ENCODE results near the gene TAS1R3.
A peak's percentile ranks its signal among the peaks of the same experiment; 100 is the strongest.

TAS1R3 gene

DNA sequence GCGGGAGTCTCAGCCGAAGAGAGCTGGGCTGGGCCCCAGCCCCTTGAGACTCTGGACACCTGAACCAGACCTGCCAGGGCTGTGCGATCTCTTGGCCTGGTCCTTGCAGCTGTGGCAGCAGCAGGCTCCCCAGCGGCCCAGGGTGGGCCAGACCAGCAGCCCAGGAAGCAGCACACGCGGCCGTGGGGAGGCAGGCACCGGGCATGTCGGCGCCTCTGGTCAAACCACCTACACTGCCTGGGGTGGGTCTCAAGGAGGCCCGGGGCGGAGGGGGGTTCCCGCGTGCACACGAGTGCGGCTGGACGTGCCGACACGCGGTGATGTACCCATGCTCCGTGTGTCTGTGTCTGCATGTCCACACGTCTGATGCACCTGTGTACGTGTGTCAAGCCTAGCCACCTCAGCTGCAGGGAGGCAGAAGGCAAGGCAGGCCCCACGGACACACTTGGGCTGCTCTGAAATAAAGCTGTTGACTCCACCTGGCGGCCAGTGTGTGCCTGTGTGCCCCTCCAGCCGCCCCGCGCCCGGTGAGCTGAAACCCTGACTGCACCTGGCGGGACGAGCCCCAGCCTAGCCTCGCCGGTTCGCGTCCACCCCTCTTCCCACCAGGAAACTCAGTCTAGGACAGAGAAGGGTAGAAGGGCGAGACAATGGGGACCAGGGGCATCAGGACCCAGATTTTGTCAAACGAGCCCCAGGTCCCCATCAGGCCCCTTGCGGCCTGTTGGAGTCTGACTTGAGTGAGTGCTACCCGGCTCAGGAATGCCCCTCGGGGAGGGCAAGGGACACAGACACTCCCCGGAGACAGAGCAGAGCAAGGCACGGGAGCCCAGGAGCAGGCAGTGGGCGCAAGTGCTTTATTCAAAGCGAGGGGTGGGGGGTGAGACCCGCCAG lies 39.3 kb upstream of the TAS1R3 start:
- peaks cover 2% of the 10 kb centered on the region for H3K9me3 Mint-ChIP-seq
- no peak overlapping the region for H3K4me3 Mint-ChIP-seq
- no peaks in the 10 kb centered on the region for H3K27me3 Mint-ChIP-seq
- CTCF ChIA-PET, result interaction anchor here (0.6 to 2.8 kb wide), 10 partner anchors 8 to 309 kb away, joined by 3 to 49 read pairs (median 4); no protein-coding TSS in a partner anchor
- H3K27ac Mint-ChIP-seq, result no peak overlapping the region
- H3K4me1 Mint-ChIP-seq, result no peaks in the 10 kb centered on the region
- peaks cover 3% of the 10 kb centered on the region for H3K36me3 Mint-ChIP-seq
- peak; percentile 79 for DNase-seq

GRCh38 chr1:1292442-1292779 lies 38.7 kb upstream of the TAS1R3 start:
- H3K4me3 Mint-ChIP-seq, result no peak overlapping the region
- H3K27me3 Mint-ChIP-seq, result no peaks in the 10 kb centered on the region
- peaks cover 3% of the 10 kb centered on the region for H3K36me3 Mint-ChIP-seq
- no peak for DNase-seq
- H3K27ac Mint-ChIP-seq, result no peak overlapping the region
- CTCF ChIA-PET, result interaction anchor here (0.6 to 2.8 kb wide), 8 partner anchors 9 to 309 kb away, joined by 3 to 49 read pairs (median 4); no protein-coding TSS in a partner anchor
- H3K4me1 Mint-ChIP-seq, result no peaks in the 10 kb centered on the region
- peaks cover 2% of the 10 kb centered on the region for H3K9me3 Mint-ChIP-seq

DNA sequence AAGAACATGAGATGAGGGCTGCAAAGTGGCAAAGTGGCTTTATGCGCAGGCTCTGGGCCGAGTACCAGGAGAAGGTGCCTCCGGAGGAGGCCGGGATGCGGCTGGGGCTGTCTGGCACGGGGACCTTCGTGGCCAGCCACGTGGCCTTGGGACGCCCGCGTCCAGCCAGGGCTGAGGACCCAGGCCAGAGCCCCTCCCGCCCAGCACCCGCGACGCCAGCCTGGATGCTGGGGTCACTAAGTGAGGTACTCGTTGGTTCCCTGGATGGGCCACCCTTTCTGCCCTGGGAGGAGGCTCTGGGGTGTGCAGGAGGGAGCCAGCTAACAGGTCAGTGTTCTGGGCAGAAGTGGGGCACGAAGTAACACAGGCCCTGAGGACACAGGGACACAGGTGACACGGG lies 38.2 kb upstream of the TAS1R3 start:
- Mint-ChIP-seq H3K27ac (no peak overlapping the region), H3K4me3 (no peak overlapping the region), H3K27me3 (no peaks in the 10 kb centered on the region), H3K36me3 (peaks cover 3% of the 10 kb centered on the region), H3K4me1 (no peaks in the 10 kb centered on the region), H3K9me3 (peaks cover 2% of the 10 kb centered on the region)
- DNase-seq, result no peak
- CTCF ChIA-PET, result interaction anchor here (1.7 kb wide), 1 partner anchor 8 kb away, joined by 5 read pairs; no protein-coding TSS in a partner anchor

- peaks cover 2% of the 10 kb centered on the region for H3K9me3 Mint-ChIP-seq
- no peak overlapping the region for H3K4me3 Mint-ChIP-seq
- H3K36me3 Mint-ChIP-seq, result peaks cover 5% of the 10 kb centered on the region
- no peaks in the 10 kb centered on the region for H3K27me3 Mint-ChIP-seq
- no peak overlapping the region for H3K27ac Mint-ChIP-seq
- no peaks in the 10 kb centered on the region for H3K4me1 Mint-ChIP-seq
- CTCF ChIA-PET, result interaction anchor here (1.0 to 1.7 kb wide), 2 partner anchors 8 to 171 kb away, joined by 3 to 5 read pairs; no protein-coding TSS in a partner anchor
- no peak for DNase-seq
These were observed 37.5 kb upstream of the TAS1R3 start for GRCh38 chr1:1293263-1294249.

GRCh38 chr1:1294250-1294890 lies 36.7 kb upstream of the TAS1R3 start:
- CTCF ChIA-PET, result interaction anchor here (1.0 kb wide), 1 partner anchor 172 kb away, joined by 3 read pairs; no protein-coding TSS in a partner anchor
- peaks cover 5% of the 10 kb centered on the region for H3K36me3 Mint-ChIP-seq
- DNase-seq, result no peak
- no peak overlapping the region for H3K4me3 Mint-ChIP-seq
- H3K4me1 Mint-ChIP-seq, result no peaks in the 10 kb centered on the region
- H3K9me3 Mint-ChIP-seq, result peaks cover 2% of the 10 kb centered on the region
- H3K27me3 Mint-ChIP-seq, result no peaks in the 10 kb centered on the region
- H3K27ac Mint-ChIP-seq, result no peak overlapping the region

- no peak overlapping the region for H3K27ac Mint-ChIP-seq
- H3K27me3 Mint-ChIP-seq, result no peaks in the 10 kb centered on the region
- no peak overlapping the region for H3K4me3 Mint-ChIP-seq
- peaks cover 3% of the 10 kb centered on the region for H3K36me3 Mint-ChIP-seq
- DNase-seq, result no peak
- no peaks in the 10 kb centered on the region for H3K4me1 Mint-ChIP-seq
- CTCF ChIA-PET, result interaction anchor here (0.9 to 1.1 kb wide), 2 partner anchors 10 to 173 kb away, joined by 3 to 4 read pairs; no protein-coding TSS in a partner anchor
- no peaks in the 10 kb centered on the region for H3K9me3 Mint-ChIP-seq
These were observed 35.7 kb upstream of the TAS1R3 start for GRCh38 chr1:1295154-1295923.

GRCh38 chr1:1296070-1297061 lies 34.7 kb upstream of the TAS1R3 start:
- Mint-ChIP-seq H3K4me1 (no peaks in the 10 kb centered on the region), H3K36me3 (peaks cover 3% of the 10 kb centered on the region), H3K9me3 (no peaks in the 10 kb centered on the region), H3K27me3 (no peaks in the 10 kb centered on the region), H3K27ac (no peak overlapping the region), H3K4me3 (no peak overlapping the region)
- CTCF ChIA-PET, result interaction anchor here (0.9 to 1.1 kb wide), 2 partner anchors 9 to 174 kb away, joined by 3 to 4 read pairs; no protein-coding TSS in a partner anchor
- DNase-seq, result no peak

GRCh38 chr1:1297802-1298424 lies 33.2 kb upstream of the TAS1R3 start:
- Mint-ChIP-seq H3K27me3 (no peaks in the 10 kb centered on the region), H3K27ac (no peak overlapping the region), H3K4me3 (no peak overlapping the region), H3K36me3 (peaks cover 2% of the 10 kb centered on the region), H3K4me1 (no peaks in the 10 kb centered on the region), H3K9me3 (no peaks in the 10 kb centered on the region)
- no peak for DNase-seq
- CTCF ChIA-PET, result no interaction called here

DNA sequence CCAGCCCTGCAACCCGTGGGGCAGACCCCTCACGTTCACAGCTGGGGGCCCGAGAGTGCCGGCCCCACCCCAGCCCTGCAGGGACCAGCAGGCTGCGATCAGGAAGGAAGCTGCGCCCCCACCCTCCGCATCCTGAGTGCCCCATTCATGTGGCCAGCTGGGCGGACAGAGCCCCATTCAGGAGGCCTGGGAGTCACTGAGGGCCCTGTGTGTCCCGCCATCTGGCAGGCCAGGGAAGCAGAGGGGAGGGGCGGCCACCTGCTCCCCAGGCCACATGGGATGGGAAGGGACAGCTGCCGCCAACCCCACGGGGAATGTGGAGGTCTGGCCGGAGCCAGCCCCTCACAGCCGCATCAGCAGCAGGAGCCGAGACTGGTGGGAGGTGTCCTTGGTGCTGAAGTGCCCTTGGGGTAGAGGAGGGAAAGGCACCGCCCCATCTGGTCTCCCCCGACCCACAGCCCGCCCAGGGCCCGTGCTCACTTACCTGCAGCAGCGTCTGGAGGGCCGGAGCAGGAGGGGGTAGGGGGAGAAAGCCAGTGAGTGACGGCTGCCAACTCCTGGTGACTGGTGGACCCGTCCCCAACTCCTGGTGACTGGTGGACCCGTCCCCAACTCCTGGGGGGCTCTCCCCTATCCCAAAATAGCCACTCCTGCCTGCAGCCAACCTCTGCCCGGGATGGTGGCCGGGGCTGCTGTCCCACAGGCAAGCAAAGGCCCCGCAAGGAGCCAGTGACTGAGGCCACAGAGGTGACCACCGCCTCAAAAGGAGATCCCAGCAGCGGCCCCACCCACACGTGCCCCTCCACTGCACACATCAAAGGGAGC lies 32.0 kb upstream of the TAS1R3 start:
- peak; percentile 44 for DNase-seq
- H3K9me3 Mint-ChIP-seq, result no peaks in the 10 kb centered on the region
- no peaks in the 10 kb centered on the region for H3K4me1 Mint-ChIP-seq
- no peak overlapping the region for H3K4me3 Mint-ChIP-seq
- no peak overlapping the region for H3K27ac Mint-ChIP-seq
- H3K27me3 Mint-ChIP-seq, result no peaks in the 10 kb centered on the region
- peaks cover 2% of the 10 kb centered on the region for H3K36me3 Mint-ChIP-seq
- CTCF ChIA-PET, result interaction anchor here (1.4 to 1.5 kb wide), 2 partner anchors 8 to 177 kb away, joined by 4 to 6 read pairs; no protein-coding TSS in a partner anchor

- CTCF ChIA-PET, result interaction anchor here (0.9 to 1.5 kb wide), 3 partner anchors 9 to 608 kb away, joined by 3 to 6 read pairs (median 4); no protein-coding TSS in a partner anchor
- H3K4me1 Mint-ChIP-seq, result peaks cover 4% of the 10 kb centered on the region
- H3K27me3 Mint-ChIP-seq, result no peaks in the 10 kb centered on the region
- no peak overlapping the region for H3K4me3 Mint-ChIP-seq
- peaks cover 2% of the 10 kb centered on the region for H3K36me3 Mint-ChIP-seq
- H3K9me3 Mint-ChIP-seq, result no peaks in the 10 kb centered on the region
- peak; percentile 44 for DNase-seq
- H3K27ac Mint-ChIP-seq, result no peak overlapping the region
These were observed 31.3 kb upstream of the TAS1R3 start for GRCh38 chr1:1299686-1300351.

- CTCF ChIA-PET, result interaction anchor here (0.9 to 2.1 kb wide), 4 partner anchors 8 to 608 kb away, joined by 3 to 6 read pairs (median 4); no protein-coding TSS in a partner anchor
- no peak overlapping the region for H3K4me3 Mint-ChIP-seq
- no peaks in the 10 kb centered on the region for H3K9me3 Mint-ChIP-seq
- H3K4me1 Mint-ChIP-seq, result peaks cover 8% of the 10 kb centered on the region
- no peak overlapping the region for H3K27ac Mint-ChIP-seq
- peaks cover 2% of the 10 kb centered on the region for H3K36me3 Mint-ChIP-seq
- no peaks in the 10 kb centered on the region for H3K27me3 Mint-ChIP-seq
- DNase-seq, result no peak
These were observed 30.7 kb upstream of the TAS1R3 start for GRCh38 chr1:1300352-1300739.

Data from activated naive CD4-positive, alpha-beta T cell treated with anti-CD3 and anti-CD28 coated beads, Interleukin-2, amount 10 ng/mL, durations not matched to agents 7 days and 5 days (primary cell).